Vagina (tissue), 2 donors: ENCODE measurements around the gene SRSF10.
"Not testable (repeated sequence)": the region's sequence is repeated elsewhere in the genome, so short reads cannot be mapped to it uniquely, and the experiment has no call there.

Experiments
- POLR2A ChIP-seq, 2 donors: fragments of 450-650 bp; IDR thresholded peaks; one replicate each; pipeline ENCODE4 v1.6.1; 2017; ENCODE audit warnings: antibody characterized with exemption in 2 of 2, mild to moderate bottlenecking in 2 of 2, moderate library complexity in 2 of 2
- POLR2AphosphoS5 ChIP-seq, 2 donors: sonication (generic); formaldehyde crosslinking; IDR thresholded peaks; one replicate each; pipeline ENCODE4 v1.9.0; 2017; ENCODE audit warnings: antibody characterized with exemption in 2 of 2, mild to moderate bottlenecking in 2 of 2, low read depth in 1 of 2; ENCODE audit not compliant: insufficient read depth in 1 of 2
- TF ChIP-seq, protein P1 (sequence below), 3 experiments: fragments of 450-650 bp in 2 of 3; fragments of 200-600 bp in 1 of 3; sonication (generic) in 1 of 3; IDR thresholded peaks; one replicate each; pipeline ENCODE4 v1.5.1; 2017 to 2019; ENCODE audit warnings: antibody characterized with exemption in 3 of 3, mild to moderate bottlenecking in 2 of 3, moderate library complexity in 2 of 3

- TF ChIP-seq, protein P1, sequence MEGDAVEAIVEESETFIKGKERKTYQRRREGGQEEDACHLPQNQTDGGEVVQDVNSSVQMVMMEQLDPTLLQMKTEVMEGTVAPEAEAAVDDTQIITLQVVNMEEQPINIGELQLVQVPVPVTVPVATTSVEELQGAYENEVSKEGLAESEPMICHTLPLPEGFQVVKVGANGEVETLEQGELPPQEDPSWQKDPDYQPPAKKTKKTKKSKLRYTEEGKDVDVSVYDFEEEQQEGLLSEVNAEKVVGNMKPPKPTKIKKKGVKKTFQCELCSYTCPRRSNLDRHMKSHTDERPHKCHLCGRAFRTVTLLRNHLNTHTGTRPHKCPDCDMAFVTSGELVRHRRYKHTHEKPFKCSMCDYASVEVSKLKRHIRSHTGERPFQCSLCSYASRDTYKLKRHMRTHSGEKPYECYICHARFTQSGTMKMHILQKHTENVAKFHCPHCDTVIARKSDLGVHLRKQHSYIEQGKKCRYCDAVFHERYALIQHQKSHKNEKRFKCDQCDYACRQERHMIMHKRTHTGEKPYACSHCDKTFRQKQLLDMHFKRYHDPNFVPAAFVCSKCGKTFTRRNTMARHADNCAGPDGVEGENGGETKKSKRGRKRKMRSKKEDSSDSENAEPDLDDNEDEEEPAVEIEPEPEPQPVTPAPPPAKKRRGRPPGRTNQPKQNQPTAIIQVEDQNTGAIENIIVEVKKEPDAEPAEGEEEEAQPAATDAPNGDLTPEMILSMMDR (IDR thresholded peaks at IDR 0.05), result not testable (repeated sequence)
- TF ChIP-seq POLR2AphosphoS5 (IDR thresholded peaks at IDR 0.05; ENCODE audit: insufficient read depth in 1 of 2, low read depth in 1 of 2); POLR2A (IDR thresholded peaks at IDR 0.05): not testable (repeated sequence)
These were observed 32.8 kb upstream of the SRSF10 start for GRCh38 chr1:24012878-24013277.
